H1 (cell line): ENCODE measurements around the gene ANKRD12. TPM values are rescaled to one million over a fixed set of nuclear protein-coding genes. Genes with fewer than 3 reads are reported as not detected.

Experiments used
- CTCF ChIA-PET: fragments of 300-600 bp; sonication (Branson Sonifier 250); formaldehyde crosslinking; loops from one replicate; lab custom pipeline; 2021; ENCODE audit not compliant: partially characterized antibody; lab: Charles Lee
- POLR2A ChIA-PET: fragments of 300-600 bp; sonication (Branson Sonifier 250); formaldehyde crosslinking; loops from one replicate; lab custom pipeline; 2021; ENCODE audit warnings: inconsistent platforms; ENCODE audit not compliant: partially characterized antibody; lab: Charles Lee
- DNase-seq, 2 experiments: peaks; one replicate each; pipeline versions ENCODE4 v3.0.0 to v3.0.0-alpha.2; 2010 to 2022; ENCODE audit warnings: low spot score in 2 of 2, low read depth in 1 of 2, mixed read lengths in 1 of 2
- FAIRE-seq: peaks from 2 replicates; lab custom pipeline; 2011; peaks lifted over from hg19 to GRCh38; lab: Jason Lieb, UNC
- H2AFZ ChIP-seq: 2 replicates; pipeline ENCODE4 v1.8.1; 2012; ENCODE audit warnings: low read length, inconsistent platforms
- H2AK5ac ChIP-seq: 2 replicates; pipeline ENCODE4 v1.6.1; 2013; ENCODE audit warnings: low read depth, low read length
- H2BK120ac ChIP-seq: replicated peaks from 2 replicates; pipeline ENCODE3; 2013; ENCODE audit warnings: low read depth, low read length, inconsistent platforms
- H2BK12ac ChIP-seq: 2 replicates; pipeline ENCODE4 v1.6.1; 2013; ENCODE audit warnings: low read depth, low read length
- H2BK15ac ChIP-seq: 2 replicates; pipeline ENCODE4 v1.6.1; 2013; ENCODE audit warnings: low read length
- H2BK20ac ChIP-seq: 2 replicates; pipeline ENCODE4 v1.6.1; 2013; ENCODE audit warnings: low read length
- H2BK5ac ChIP-seq: 2 replicates; pipeline ENCODE4 v1.6.1; 2013; ENCODE audit warnings: low read depth, low read length
- H3K14ac ChIP-seq: 2 replicates; pipeline ENCODE4 v1.6.1; 2013; ENCODE audit warnings: inconsistent platforms; ENCODE audit not compliant: insufficient read length
- H3K18ac ChIP-seq: 2 replicates; pipeline ENCODE4 v1.6.1; 2013; ENCODE audit warnings: low read length; ENCODE audit errors: extremely low read depth
- H3K23ac ChIP-seq: 2 replicates; pipeline ENCODE4 v1.6.1; 2013; ENCODE audit warnings: inconsistent platforms; ENCODE audit not compliant: insufficient read length
- H3K23me2 ChIP-seq: 2 replicates; pipeline ENCODE4 v1.6.1; 2013; ENCODE audit warnings: low read depth, low read length
- H3K27ac ChIP-seq: 2 replicates; pipeline ENCODE4 v1.6.1; 2011; ENCODE audit warnings: low read depth, low read length, inconsistent platforms
- H3K27me3 ChIP-seq, 4 experiments: replicated peaks in 1 of 4; 1 replicate in 1 of 4; 2 replicates in 3 of 4; pipeline versions ENCODE4 v1.6.1 to v1.8.1; 2011 to 2013; ENCODE audit warnings: low read length in 3 of 4, mild to moderate bottlenecking in 3 of 4, inconsistent platforms in 2 of 4, mixed read lengths in 2 of 4, moderate library complexity in 1 of 4; ENCODE audit not compliant: control insufficient read depth in 3 of 4, insufficient read depth in 3 of 4; ENCODE audit errors: extremely low read depth in 1 of 4
- H3K36me3 ChIP-seq, 4 experiments: 2 replicates each; pipeline versions ENCODE4 v1.6.1 to v1.8.1; 2011 to 2013; ENCODE audit warnings: mild to moderate bottlenecking in 4 of 4, low read length in 3 of 4, moderate library complexity in 2 of 4, control low read depth in 1 of 4, inconsistent platforms in 1 of 4; ENCODE audit not compliant: insufficient read depth in 4 of 4, control insufficient read depth in 2 of 4
- H3K4ac ChIP-seq: replicated peaks from 2 replicates; pipeline ENCODE3; 2013; ENCODE audit warnings: low read length, low read depth, mixed read lengths, inconsistent platforms; ENCODE audit not compliant: insufficient read length
- H3K4me1 ChIP-seq, 4 experiments: replicated peaks in 1 of 4; 1 replicate in 1 of 4; 2 replicates in 3 of 4; pipeline versions ENCODE4 v1.6.1 to v1.8.1; 2011 to 2013; ENCODE audit warnings: low read length in 3 of 4, inconsistent platforms in 2 of 4, mixed read lengths in 1 of 4; ENCODE audit not compliant: insufficient read depth in 4 of 4, control insufficient read depth in 3 of 4
- H3K4me2 ChIP-seq, 2 experiments: 2 replicates each; pipeline versions ENCODE4 v1.6.1 to v1.8.1; 2011 to 2013; ENCODE audit warnings: low read depth in 2 of 2, low read length in 2 of 2, control low read depth in 1 of 2, inconsistent platforms in 1 of 2, mild to moderate bottlenecking in 1 of 2; ENCODE audit not compliant: insufficient read depth in 1 of 2
- H3K4me3 ChIP-seq, 4 experiments: fragments of 200-600, 300-600 bp in 1 of 4; sonication (generic), shearing (Covaris generic), sonication (Bioruptor Twin) in 1 of 4; 2 replicates each; pipeline versions ENCODE4 v1.5.1 to v1.8.1; 2011 to 2016; ENCODE audit warnings: low read length in 4 of 4, low read depth in 3 of 4, control low read depth in 2 of 4, inconsistent platforms in 2 of 4, mild to moderate bottlenecking in 2 of 4, mixed read lengths in 1 of 4, moderate library complexity in 1 of 4; ENCODE audit not compliant: insufficient read depth in 2 of 4; ENCODE audit errors: extremely low read depth in 1 of 4
- H3K56ac ChIP-seq: replicated peaks from 2 replicates; pipeline ENCODE3; 2013; ENCODE audit warnings: low read depth, mild to moderate bottlenecking, mixed read lengths, low read length, inconsistent platforms; ENCODE audit not compliant: insufficient read length
- H3K79me1 ChIP-seq: 2 replicates; pipeline ENCODE4 v1.6.1; 2013; ENCODE audit warnings: low read depth, low read length, control low read depth
- H3K79me2 ChIP-seq, 2 experiments: 2 replicates each; pipeline versions ENCODE4 v1.6.1 to v1.8.1; 2012 to 2013; ENCODE audit warnings: low read length in 2 of 2, mild to moderate bottlenecking in 2 of 2, inconsistent platforms in 1 of 2; ENCODE audit not compliant: insufficient read depth in 2 of 2, control insufficient read depth in 1 of 2
- H3K9ac ChIP-seq, 4 experiments: replicated peaks in 1 of 4; 1 replicate in 1 of 4; 2 replicates in 3 of 4; pipeline versions ENCODE4 v1.6.1 to v1.8.1; 2011 to 2013; ENCODE audit warnings: low read depth in 3 of 4, low read length in 3 of 4, control low read depth in 2 of 4, mild to moderate bottlenecking in 2 of 4, moderate library complexity in 2 of 4, inconsistent platforms in 1 of 4; ENCODE audit errors: extremely low read depth in 1 of 4
- H3K9me3 ChIP-seq, 2 experiments: 2 replicates each; pipeline versions ENCODE4 v1.6.1 to v1.8.1; 2012 to 2013; ENCODE audit warnings: mild to moderate bottlenecking in 2 of 2, moderate library complexity in 2 of 2, control low read depth in 1 of 2, inconsistent platforms in 1 of 2, low read depth in 1 of 2, low read length in 1 of 2, mixed read lengths in 1 of 2; ENCODE audit not compliant: insufficient read depth in 2 of 2
- H4K20me1 ChIP-seq, 2 experiments: replicated peaks in 1 of 2; 2 replicates each; pipeline versions ENCODE3 to v1.8.1; 2011 to 2013; ENCODE audit warnings: inconsistent platforms in 2 of 2, low read length in 2 of 2, mild to moderate bottlenecking in 1 of 2; ENCODE audit not compliant: insufficient read depth in 2 of 2, control insufficient read depth in 1 of 2
- H4K5ac ChIP-seq: 2 replicates; pipeline ENCODE4 v1.6.1; 2013; ENCODE audit warnings: low read length, low read depth, mixed read lengths, inconsistent platforms; ENCODE audit not compliant: insufficient read length
- H4K8ac ChIP-seq: 2 replicates; pipeline ENCODE4 v1.8.0; 2013; ENCODE audit warnings: mild to moderate bottlenecking, moderate library complexity, low read length, inconsistent platforms; ENCODE audit not compliant: insufficient read depth; ENCODE audit errors: extremely low read depth
- H4K91ac ChIP-seq: replicated peaks from 2 replicates; pipeline ENCODE3; 2013; ENCODE audit warnings: low read length, mixed read lengths, inconsistent platforms; ENCODE audit not compliant: insufficient read length
- BCL11A ChIP-seq, 2 experiments: IDR thresholded peaks; one replicate each; pipeline ENCODE4 v1.6.1; 2011; ENCODE audit warnings: low read depth in 2 of 2, low read length in 2 of 2, mild to moderate bottlenecking in 2 of 2
- E2F6 ChIP-seq: IDR thresholded peaks from 2 replicates; pipeline ENCODE4 v1.6.1; 2012; ENCODE audit warnings: inconsistent platforms
- EGR1 ChIP-seq: IDR thresholded peaks from 2 replicates; pipeline ENCODE4 v1.6.1; 2011; ENCODE audit warnings: low read depth, low read length, borderline replicate concordance
- GTF2F1 ChIP-seq: IDR thresholded peaks from 2 replicates; pipeline ENCODE4 v1.6.1; 2012; ENCODE audit warnings: low read depth, low read length, improper control_type of control experiment, borderline replicate concordance
- HDAC2 ChIP-seq, 2 experiments: fragments of 300-600 bp in 1 of 2; sonication (generic) in 1 of 2; IDR thresholded peaks; 2 replicates each; pipeline ENCODE4 v1.6.1; 2011 to 2012; ENCODE audit warnings: low read depth in 2 of 2, low read length in 2 of 2, mild to moderate bottlenecking in 2 of 2, moderate library complexity in 2 of 2, borderline replicate concordance in 1 of 2, inconsistent platforms in 1 of 2
- JUND ChIP-seq: IDR thresholded peaks from 2 replicates; pipeline ENCODE4 v1.6.1; 2011; ENCODE audit warnings: mild to moderate bottlenecking, improper control_type of control experiment, low read length
- RXRA ChIP-seq: IDR thresholded peaks from 2 replicates; pipeline ENCODE4 v1.6.1; 2011; ENCODE audit warnings: low read depth, mild to moderate bottlenecking, low read length, moderate library complexity; ENCODE audit not compliant: insufficient read depth
- SAP30 ChIP-seq: fragments of 300-600 bp; sonication (generic); IDR thresholded peaks from 2 replicates; pipeline ENCODE4 v1.7.1; 2012; ENCODE audit warnings: low read length, moderate library complexity, mild to moderate bottlenecking, inconsistent platforms; ENCODE audit not compliant: insufficient read depth, insufficient replicate concordance
- SP1 ChIP-seq: IDR thresholded peaks from 2 replicates; pipeline ENCODE4 v1.6.1; 2011; ENCODE audit warnings: low read depth, low read length
- SP2 ChIP-seq: IDR thresholded peaks from 2 replicates; pipeline ENCODE4 v1.6.1; 2012; ENCODE audit warnings: mild to moderate bottlenecking, low read length, inconsistent platforms
- SUZ12 ChIP-seq: fragments of 200-600 bp; sonication (generic); IDR thresholded peaks from 2 replicates; pipeline ENCODE4 v1.6.1; 2012; ENCODE audit warnings: mild to moderate bottlenecking, inconsistent platforms, low read length, moderate library complexity, mixed read lengths
- TAF7 ChIP-seq: optimal IDR thresholded peaks from 2 replicates; pipeline ENCODE3; 2011; ENCODE audit warnings: low read depth, mild to moderate bottlenecking, inconsistent platforms, low read length, moderate library complexity, borderline replicate concordance
- ZNF274 ChIP-seq: IDR thresholded peaks from 2 replicates; pipeline ENCODE4 v1.7.0; 2012; ENCODE audit warnings: low read length, borderline replicate concordance; ENCODE audit errors: extremely low read depth
- WGBS, 2 experiments: shearing (Covaris generic) in 1 of 2; methylation state at CpG; one replicate each; pipeline versions ENCODE4 v1.1.6 to v1.1.7; 2013 to 2015; ENCODE audit warnings: low lambda C conversion rate in 2 of 2, mixed read lengths in 2 of 2, inconsistent platforms in 1 of 2, low coverage in 1 of 2, missing lambda C conversion rate in 1 of 2; ENCODE audit not compliant: insufficient replicate concordance in 2 of 2, insufficient coverage in 1 of 2, insufficient read length in 1 of 2; ENCODE audit errors: extremely low coverage in 1 of 2, missing lambda C conversion rate in 1 of 2; 5-methylcytosine and 5-hydroxymethylcytosine counted together
- polyA plus RNA-seq, 7 experiments: library from polyadenylated mRNA; depleted of rRNA in 3 of 7; stranded (reverse) in 5 of 7; unstranded in 2 of 7; fragments of >200 nt in 5 of 7; fragments of 200-250 nt in 2 of 7; gene quantifications; 1 replicate in 5 of 7; 2 replicates in 1 of 7; 4 replicates in 1 of 7; pipeline versions ENCODE4 v1.2.1 to v1.2.3, GENCODE V29; 2011 to 2013; ENCODE audit warnings: missing spikeins in 2 of 7, mixed read lengths in 2 of 7
- total RNA-seq: library from RNA; stranded (reverse); fragmentation: NEBNext Ultra II Directional; extraction: Animal tissue kit (Norgen Biotek cat#: 25700); gene quantifications from 2 replicates; pipeline ENCODE4 v1.2.1, GENCODE V29; 2021

Gene ANKRD12
- total and polyA plus RNA-seq, 2 of the 8 experiments (the other 6 are each of a cell fraction or from before 2014, with no cell fraction given) = 2.6 to 37.9 TPM

DNA sequence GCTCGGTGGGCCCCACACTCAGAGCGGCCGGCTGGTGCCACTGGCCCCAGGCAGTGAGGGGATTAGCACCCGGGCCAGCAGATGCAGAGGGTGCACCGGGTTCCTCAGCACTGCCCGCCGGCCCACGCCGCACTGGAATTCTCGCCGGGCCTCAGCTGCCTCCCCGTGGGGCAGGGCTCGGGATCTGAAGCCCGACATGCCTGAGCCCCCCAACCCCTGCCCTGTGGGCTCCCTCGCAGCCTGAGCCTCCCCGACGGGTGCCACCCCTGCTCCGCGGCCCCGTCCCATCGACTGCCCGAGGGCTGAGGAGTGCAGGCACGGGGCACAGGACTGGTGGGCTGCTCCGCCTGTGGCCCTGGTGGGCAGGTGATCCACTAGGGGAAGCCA, 160.4 kb downstream of the ANKRD12 start:
- H2BK12ac ChIP-seq = no peak overlapping the region
- no peak overlapping the region for H4K8ac ChIP-seq
- H2BK20ac ChIP-seq = no peak overlapping the region
- no peak overlapping the region for H2BK15ac ChIP-seq
- POLR2A ChIA-PET = interaction anchor here (1.2 kb wide), 1 partner anchor 80 kb away, joined by 3 read pairs; no protein-coding TSS in a partner anchor
- no peak overlapping the region for H3K18ac ChIP-seq
- no peak overlapping the region for H3K4ac ChIP-seq
- no peak overlapping the region for H3K4me3 ChIP-seq
- no peak overlapping the region for H2AFZ ChIP-seq
- no peaks in the 10 kb centered on the region for H3K79me1 ChIP-seq
- H3K14ac ChIP-seq = no peak overlapping the region
- H3K27ac ChIP-seq = no peak overlapping the region
- DNase-seq (no peak), FAIRE-seq (no peak)
- no peaks in the 10 kb centered on the region for H3K79me2 ChIP-seq
- no peaks in the 10 kb centered on the region for H3K4me1 ChIP-seq
- H2AK5ac ChIP-seq = no peak overlapping the region
- H3K4me2 ChIP-seq = no peak overlapping the region
- CTCF ChIA-PET = interaction anchor here (1.2 to 1.7 kb wide), 2 partner anchors 20 to 24 kb away, joined by 3 to 4 read pairs; no protein-coding TSS in a partner anchor
- no peaks in the 10 kb centered on the region for H3K27me3 ChIP-seq
- H4K5ac ChIP-seq = no peak overlapping the region
- H3K23me2 ChIP-seq = no peaks in the 10 kb centered on the region; the same call in 1 of the 2 replicates
- no peak overlapping the region for H3K9ac ChIP-seq
- H2BK120ac ChIP-seq = no peak overlapping the region
- no peaks in the 10 kb centered on the region for H4K20me1 ChIP-seq
- H4K91ac ChIP-seq = no peak overlapping the region
- H3K9me3 ChIP-seq = peaks cover 23 to 27% of the 10 kb centered on the region in 2 experiments; a peak in 3 of 4 replicates
- H3K23ac ChIP-seq = no peak overlapping the region
- 97% methylated on average over 15 of the region's 24 CpGs; no CpG with 5 or more reads in 1 of the 2 experiments for WGBS, 2 experiments
- no peak overlapping the region for H2BK5ac ChIP-seq
- H3K56ac ChIP-seq = no peak overlapping the region
- peaks cover 0 to 4% (median 0%) of the 10 kb centered on the region in 4 experiments; a peak in 2 of 8 replicates for H3K36me3 ChIP-seq
- TF ChIP-seq E2F6 (no peak), SP1 (no peak), GTF2F1 (no peak), SUZ12 (no peak), HDAC2 (IDR thresholded peaks at IDR 0.05; ENCODE audit: borderline replicate concordance in 1 of 2, low read depth in 2 of 2, low read length in 2 of 2) (no peak), JUND (no peak), SAP30 (no peak), SP2 (no peak), BCL11A (IDR thresholded peaks at IDR 0.05; ENCODE audit: low read depth in 2 of 2, low read length in 2 of 2) (no peak), TAF7 (no peak), RXRA (no peak), EGR1 (no peak), ZNF274 (no peak)
